Stomach smooth muscle (tissue), 2 donors: Measurements from ENCODE around the gene SMARCA1.

ENCODE experiments used
- H3K27ac ChIP-seq: one replicate; pipeline ENCODE4 v1.7.0; 2013; ENCODE audit warnings: mild to moderate bottlenecking, low read length, inconsistent platforms
- H3K27me3 ChIP-seq, 2 donors: one replicate each; pipeline ENCODE4 v1.7.0; 2013; ENCODE audit warnings: low read length in 2 of 2; ENCODE audit not compliant: insufficient read depth in 2 of 2, control insufficient read depth in 1 of 2
- H3K36me3 ChIP-seq, 2 donors: one replicate each; pipeline ENCODE4 v1.7.0; 2013; ENCODE audit warnings: low read length in 2 of 2; ENCODE audit not compliant: control insufficient read depth in 2 of 2, insufficient read depth in 2 of 2
- H3K4me1 ChIP-seq: one replicate; pipeline ENCODE4 v1.7.0; 2013; ENCODE audit warnings: low read length; ENCODE audit not compliant: control insufficient read depth, insufficient read depth
- H3K4me3 ChIP-seq, 2 donors: one replicate each; pipeline ENCODE4 v1.7.0; 2013; ENCODE audit warnings: low read length in 2 of 2
- H3K9ac ChIP-seq, 2 donors: one replicate each; pipeline ENCODE4 v1.7.0; 2013; ENCODE audit warnings: low read length in 2 of 2, mild to moderate bottlenecking in 1 of 2
- H3K9me3 ChIP-seq, 2 donors: one replicate each; pipeline ENCODE4 v1.7.0; 2013; ENCODE audit warnings: low read length in 2 of 2; ENCODE audit not compliant: control insufficient read depth in 2 of 2
- donor health status: healthy.
- donor health status: Pancreatic carcinoma.

The SMARCA1 gene

DNA sequence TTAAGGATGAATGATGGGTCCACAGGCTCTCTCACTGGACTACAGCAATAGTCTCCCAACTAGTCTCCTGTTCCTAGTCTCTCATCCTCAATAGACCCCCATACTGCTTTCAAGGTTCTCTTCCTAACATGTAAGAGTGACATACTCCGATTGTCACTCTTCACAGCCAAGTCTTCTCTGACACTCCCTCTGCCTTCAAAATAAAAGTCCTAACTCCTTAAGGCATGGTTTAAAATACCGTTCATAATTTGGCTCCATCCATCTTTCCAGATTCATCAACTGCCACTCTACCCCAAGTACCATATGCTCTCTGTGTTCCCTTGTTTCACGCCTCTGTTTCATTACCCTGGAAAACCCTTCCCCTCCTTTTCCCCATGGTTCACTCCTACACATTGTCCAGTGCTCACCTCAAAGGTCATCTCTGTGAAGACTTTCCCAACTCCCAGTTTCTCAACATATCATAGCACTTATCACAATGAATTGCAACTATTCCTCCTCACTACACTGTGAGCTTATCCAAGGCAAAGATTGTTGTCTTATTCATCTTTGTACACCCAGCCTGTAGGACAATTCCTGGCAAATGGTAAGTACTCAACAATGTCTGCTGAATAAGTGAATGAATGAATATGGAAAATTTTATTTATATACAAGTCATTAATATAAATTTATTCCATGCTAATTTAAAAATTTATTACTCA, 26.0 kb downstream of the SMARCA1 start:
- H3K9me3 ChIP-seq = no peaks in the 10 kb centered on the region
- peaks cover 7 to 32% of the 10 kb centered on the region in 2 donors for H3K36me3 ChIP-seq
- no peaks in the 10 kb centered on the region for H3K4me1 ChIP-seq
- H3K27me3 ChIP-seq = no peaks in the 10 kb centered on the region
- no peak overlapping the region for H3K4me3 ChIP-seq
- no peak overlapping the region for H3K27ac ChIP-seq
- no peak overlapping the region for H3K9ac ChIP-seq

DNA sequence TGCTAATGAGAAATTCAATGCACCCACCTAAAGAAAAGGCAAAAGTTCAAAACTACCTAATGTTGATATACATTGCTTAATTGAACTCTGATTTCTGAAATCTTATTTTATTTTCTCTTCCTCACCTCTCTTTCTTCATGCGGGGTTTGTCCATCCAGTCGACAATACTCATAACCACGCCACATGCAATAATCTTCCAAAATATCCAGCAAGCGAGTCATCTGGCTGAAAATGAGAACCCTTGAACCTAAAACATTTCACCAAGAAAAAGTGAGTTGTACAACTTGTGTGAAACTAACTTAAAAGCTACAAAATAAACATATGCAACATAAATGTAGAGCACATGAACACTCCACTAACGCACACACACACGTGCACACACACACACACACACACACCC, 26.7 kb downstream of the SMARCA1 start:
- H3K36me3 ChIP-seq = peaks cover 7 to 28% of the 10 kb centered on the region in 2 donors
- no peak overlapping the region for H3K9ac ChIP-seq
- no peak overlapping the region for H3K27ac ChIP-seq
- no peaks in the 10 kb centered on the region for H3K27me3 ChIP-seq
- H3K9me3 ChIP-seq = no peaks in the 10 kb centered on the region
- H3K4me3 ChIP-seq = no peak overlapping the region
- H3K4me1 ChIP-seq = no peaks in the 10 kb centered on the region

DNA sequence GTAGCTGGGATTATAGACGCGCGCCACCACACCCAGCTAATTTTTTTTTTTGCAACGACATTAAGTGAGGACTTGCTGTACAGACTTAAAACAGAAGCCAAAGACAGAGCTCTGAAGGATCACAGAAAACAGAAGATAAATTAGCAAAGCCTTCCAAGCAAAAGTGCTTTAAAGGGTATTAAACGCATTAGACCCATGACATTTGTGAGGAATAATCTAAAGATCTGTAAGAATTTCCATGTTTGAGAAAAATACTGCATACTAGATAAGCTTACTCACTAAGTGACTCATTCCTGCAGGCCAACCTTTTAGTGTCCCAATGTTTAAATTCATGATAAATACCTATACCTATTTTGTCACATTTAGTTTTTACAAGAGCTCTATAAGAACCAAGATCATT, 27.4 kb downstream of the SMARCA1 start:
- Histone ChIP-seq H3K9me3 (no peaks in the 10 kb centered on the region), H3K27me3 (no peaks in the 10 kb centered on the region), H3K27ac (no peak overlapping the region), H3K4me1 (no peaks in the 10 kb centered on the region), H3K36me3 (peaks cover 7 to 29% of the 10 kb centered on the region in 2 donors), H3K9ac (no peak overlapping the region), H3K4me3 (no peak overlapping the region)

DNA sequence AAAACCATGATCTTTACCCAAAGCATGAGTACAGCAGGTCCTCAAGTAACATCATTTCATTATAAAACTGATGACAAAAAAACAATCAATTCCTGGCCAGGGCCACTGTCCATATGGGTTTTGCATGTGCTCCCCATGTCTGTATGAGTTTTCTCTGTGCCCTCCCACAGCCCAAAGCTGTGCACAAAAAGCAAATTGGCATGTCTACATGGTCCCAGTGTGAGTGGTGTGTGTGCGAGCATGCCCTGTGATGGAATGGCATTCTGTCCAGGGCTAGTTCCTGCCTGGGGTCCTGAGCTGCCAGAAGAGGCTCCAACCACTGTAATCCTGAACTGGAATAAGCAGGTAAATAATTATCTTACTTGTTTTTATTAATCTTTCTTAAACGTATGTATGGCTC, 28.4 kb downstream of the SMARCA1 start:
- H3K27ac ChIP-seq = no peak overlapping the region
- H3K9ac ChIP-seq = no peak overlapping the region
- H3K9me3 ChIP-seq = no peaks in the 10 kb centered on the region
- H3K4me1 ChIP-seq = no peaks in the 10 kb centered on the region
- H3K27me3 ChIP-seq = no peaks in the 10 kb centered on the region
- H3K36me3 ChIP-seq = peaks cover 7 to 29% of the 10 kb centered on the region in 2 donors
- H3K4me3 ChIP-seq = no peak overlapping the region

DNA sequence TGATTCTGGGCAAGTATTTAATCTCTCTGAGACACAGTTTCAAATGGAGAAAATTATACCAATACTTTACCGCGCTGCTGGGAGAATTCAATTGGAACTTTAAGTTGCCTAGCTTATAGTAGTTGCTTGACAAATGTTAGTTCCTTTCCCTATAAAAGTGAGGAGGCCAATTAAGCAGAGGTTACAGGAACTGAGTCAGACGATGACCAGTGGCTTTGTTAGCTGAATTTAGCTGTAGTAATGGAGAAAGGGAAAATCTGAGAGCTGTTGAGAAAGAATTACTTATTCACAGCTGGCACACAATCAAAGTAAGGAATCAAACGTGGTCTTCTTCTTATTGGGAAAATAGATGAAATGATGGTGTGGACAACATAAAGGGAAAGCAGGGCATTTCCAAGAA, 29.6 kb downstream of the SMARCA1 start:
- no peaks in the 10 kb centered on the region for H3K9me3 ChIP-seq
- no peaks in the 10 kb centered on the region for H3K27me3 ChIP-seq
- no peak overlapping the region for H3K27ac ChIP-seq
- no peak overlapping the region for H3K9ac ChIP-seq
- no peak overlapping the region for H3K4me3 ChIP-seq
- peaks cover 7 to 29% of the 10 kb centered on the region in 2 donors for H3K36me3 ChIP-seq
- H3K4me1 ChIP-seq = no peaks in the 10 kb centered on the region

DNA sequence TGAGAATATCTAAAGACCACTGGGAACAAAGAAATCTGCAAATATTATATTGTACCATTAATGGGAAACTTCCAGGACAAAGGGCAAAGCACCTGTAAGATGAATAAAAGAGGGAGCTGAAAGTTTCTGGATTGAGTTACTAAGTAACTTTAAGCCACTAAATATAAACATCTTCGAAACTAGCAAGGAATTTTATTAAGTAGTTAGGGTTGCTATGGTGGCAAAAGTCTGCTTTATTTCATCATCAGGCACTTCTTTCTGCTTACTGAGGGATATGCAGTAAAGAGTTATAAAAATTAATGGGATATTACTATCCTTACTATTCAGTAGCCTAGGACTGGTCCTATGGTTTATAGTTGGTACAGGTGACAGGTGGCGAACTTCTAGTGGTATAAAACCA, 33.0 kb downstream of the SMARCA1 start:
- H3K4me1 ChIP-seq = no peaks in the 10 kb centered on the region
- H3K9me3 ChIP-seq = no peaks in the 10 kb centered on the region
- no peaks in the 10 kb centered on the region for H3K27me3 ChIP-seq
- no peak overlapping the region for H3K4me3 ChIP-seq
- peaks cover 0 to 29% of the 10 kb centered on the region in 2 donors for H3K36me3 ChIP-seq
- H3K27ac ChIP-seq = no peak overlapping the region
- no peak overlapping the region for H3K9ac ChIP-seq

DNA sequence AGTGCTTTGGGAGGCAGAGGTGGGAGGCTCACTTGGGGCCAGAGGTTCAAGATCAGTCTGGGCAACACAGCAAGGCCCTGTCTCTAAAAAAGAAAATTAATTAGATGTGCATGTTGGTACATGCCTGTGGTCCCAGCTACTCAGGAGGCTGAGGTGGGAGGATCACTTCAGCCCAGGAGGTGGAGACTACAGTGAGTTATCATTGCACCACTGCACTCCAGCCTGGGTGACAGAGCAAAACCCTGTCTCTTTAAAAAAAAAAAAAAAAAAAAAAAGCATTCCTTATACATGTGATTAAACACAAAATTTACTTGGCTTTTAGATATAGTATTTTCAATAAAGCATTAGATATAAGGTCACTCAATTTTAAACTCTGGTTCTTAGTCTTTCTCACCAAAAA, 34.9 kb downstream of the SMARCA1 start:
- Histone ChIP-seq H3K27me3 (no peaks in the 10 kb centered on the region), H3K36me3 (peaks cover 0 to 16% of the 10 kb centered on the region in 2 donors), H3K4me1 (no peaks in the 10 kb centered on the region), H3K9me3 (no peaks in the 10 kb centered on the region), H3K27ac (no peak overlapping the region), H3K4me3 (no peak overlapping the region), H3K9ac (no peak overlapping the region)

DNA sequence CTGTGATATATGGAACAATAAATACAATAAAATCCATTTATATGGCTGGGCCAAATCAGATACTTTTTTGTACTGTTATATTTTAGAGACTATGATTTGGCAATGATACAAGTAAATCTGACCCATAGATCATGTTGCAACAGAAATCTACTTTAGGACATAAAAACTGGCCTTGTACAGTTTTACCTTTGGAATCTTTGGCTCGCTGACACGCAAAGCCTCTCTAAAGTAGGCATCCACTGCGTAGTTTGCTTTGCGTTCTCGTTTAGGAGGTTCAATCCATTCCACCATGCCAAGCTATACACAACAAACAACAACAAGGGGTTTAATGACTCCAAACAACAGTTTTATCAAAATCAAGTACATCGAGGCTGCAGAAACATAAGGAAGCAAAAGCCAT, 42.4 kb downstream of the SMARCA1 start:
- peaks cover 2 to 10% of the 10 kb centered on the region in 2 donors for H3K36me3 ChIP-seq
- H3K4me3 ChIP-seq = no peak overlapping the region
- no peaks in the 10 kb centered on the region for H3K27me3 ChIP-seq
- no peaks in the 10 kb centered on the region for H3K9me3 ChIP-seq
- no peaks in the 10 kb centered on the region for H3K4me1 ChIP-seq
- no peak overlapping the region for H3K9ac ChIP-seq
- no peak overlapping the region for H3K27ac ChIP-seq

DNA sequence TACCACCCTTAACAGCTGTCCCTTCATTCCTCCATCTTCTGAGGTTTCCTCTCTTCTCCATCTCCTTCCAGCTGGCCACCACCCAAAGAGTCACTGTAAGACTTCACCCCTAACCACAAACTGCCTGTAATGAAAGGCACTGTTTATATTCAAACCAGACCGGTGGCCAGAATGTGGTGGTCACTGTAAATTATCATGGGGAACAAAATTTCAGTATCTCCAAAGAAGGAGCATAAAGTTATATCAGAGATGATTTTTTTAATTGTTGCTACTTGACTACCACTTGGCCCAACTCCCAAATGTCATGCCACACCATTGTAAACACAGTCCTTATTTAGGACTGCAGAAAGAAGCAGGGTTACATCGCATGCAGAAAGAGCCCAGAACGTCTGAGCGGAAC, 44.8 kb downstream of the SMARCA1 start:
- Histone ChIP-seq H3K9me3 (no peaks in the 10 kb centered on the region), H3K4me1 (no peaks in the 10 kb centered on the region), H3K27ac (no peak overlapping the region), H3K36me3 (peaks cover 2 to 3% of the 10 kb centered on the region in 2 donors), H3K9ac (no peak overlapping the region), H3K27me3 (no peaks in the 10 kb centered on the region), H3K4me3 (no peak overlapping the region)

DNA sequence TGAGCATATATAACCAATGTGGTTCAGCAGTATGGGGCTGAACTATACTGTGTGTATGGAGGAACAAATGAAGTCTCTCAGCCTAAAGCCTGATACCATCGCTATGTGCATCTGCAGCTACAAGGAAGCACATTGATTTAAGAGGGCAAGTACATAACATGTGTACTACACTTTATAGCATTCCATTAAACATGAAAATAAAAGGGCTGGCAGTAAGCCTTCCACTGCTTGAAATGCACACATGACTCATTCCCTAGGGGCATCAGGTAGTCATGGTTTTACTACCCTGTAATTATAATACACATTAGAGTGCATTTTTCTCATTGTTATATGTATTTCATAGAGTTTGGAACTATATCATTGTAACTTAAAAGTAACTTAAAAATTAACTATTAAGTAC, 51.2 kb downstream of the SMARCA1 start:
- Histone ChIP-seq H3K9ac (no peak overlapping the region), H3K4me1 (no peaks in the 10 kb centered on the region), H3K36me3 (peaks cover 0 to 5% of the 10 kb centered on the region in 2 donors), H3K27me3 (no peaks in the 10 kb centered on the region), H3K9me3 (no peaks in the 10 kb centered on the region), H3K27ac (no peak overlapping the region), H3K4me3 (no peak overlapping the region)

DNA sequence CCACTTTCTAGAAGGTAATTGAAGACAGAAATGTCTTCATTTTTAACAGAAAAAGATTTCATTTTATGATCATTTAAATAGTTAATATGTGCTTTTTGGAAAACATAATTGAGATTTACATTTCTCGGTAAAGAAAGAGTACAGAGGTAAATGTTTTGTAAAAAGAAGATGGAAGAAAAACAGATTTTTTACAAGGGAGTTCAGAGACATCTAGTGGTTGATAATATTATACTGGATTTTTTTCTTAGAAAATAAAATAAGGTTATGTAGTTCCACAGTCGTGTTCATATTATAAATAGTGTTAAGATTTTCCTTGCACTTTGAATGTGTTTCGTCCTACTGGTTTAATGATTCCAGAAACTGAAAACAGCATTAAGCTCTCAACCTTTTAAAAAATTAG, 60.6 kb downstream of the SMARCA1 start:
- no peaks in the 10 kb centered on the region for H3K27me3 ChIP-seq
- H3K36me3 ChIP-seq = peaks cover 0 to 2% of the 10 kb centered on the region in 2 donors
- H3K4me3 ChIP-seq = no peak overlapping the region
- no peaks in the 10 kb centered on the region for H3K4me1 ChIP-seq
- H3K27ac ChIP-seq = no peak overlapping the region
- no peaks in the 10 kb centered on the region for H3K9me3 ChIP-seq
- H3K9ac ChIP-seq = no peak overlapping the region
